ENCODE data around the gene CELF2.

CELF2 gene

DNA sequence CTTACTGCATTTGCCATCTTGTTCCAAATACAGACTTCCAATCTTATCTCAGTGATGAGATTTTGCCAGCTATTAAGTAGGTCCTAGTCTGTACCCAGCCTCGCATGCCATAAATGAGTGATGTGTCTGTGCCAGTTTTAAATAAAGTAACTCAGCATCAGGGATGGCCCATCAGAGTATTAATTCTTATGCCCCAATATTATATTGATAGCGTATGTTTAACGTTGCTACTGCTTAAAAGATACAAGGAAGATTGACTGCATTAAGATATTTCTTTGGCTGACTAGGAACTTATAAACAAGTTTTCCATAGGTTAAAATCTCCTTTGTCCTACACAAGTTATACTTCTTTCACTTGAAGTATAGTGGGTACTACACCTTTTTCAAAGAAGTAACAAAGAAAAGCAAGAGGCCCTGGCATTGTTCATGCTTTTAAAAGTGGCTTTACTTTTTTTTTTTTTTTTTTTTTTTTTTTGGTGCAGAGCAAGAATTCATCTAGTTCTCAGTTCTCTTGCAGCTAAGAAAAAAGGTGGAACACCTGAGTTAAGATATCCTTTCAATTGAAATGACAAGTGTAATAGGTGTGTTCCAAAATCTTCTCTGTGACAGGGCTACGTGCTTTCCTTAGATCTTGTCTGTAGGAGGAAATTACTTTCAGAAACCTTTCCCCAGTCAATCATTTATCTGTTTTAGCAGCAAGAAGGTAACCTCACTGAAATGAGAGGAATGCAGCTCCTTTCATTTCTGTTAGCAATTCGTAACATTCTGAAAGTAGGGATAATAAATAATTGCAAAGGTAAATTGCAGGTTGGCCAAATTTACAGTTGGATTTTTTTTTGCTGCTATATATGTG, 245.0 kb downstream of the CELF2 start:
- DNase-seq (ENCODE audit: low read depth in 1 of 2, low spot score in 1 of 2): no peak

DNA sequence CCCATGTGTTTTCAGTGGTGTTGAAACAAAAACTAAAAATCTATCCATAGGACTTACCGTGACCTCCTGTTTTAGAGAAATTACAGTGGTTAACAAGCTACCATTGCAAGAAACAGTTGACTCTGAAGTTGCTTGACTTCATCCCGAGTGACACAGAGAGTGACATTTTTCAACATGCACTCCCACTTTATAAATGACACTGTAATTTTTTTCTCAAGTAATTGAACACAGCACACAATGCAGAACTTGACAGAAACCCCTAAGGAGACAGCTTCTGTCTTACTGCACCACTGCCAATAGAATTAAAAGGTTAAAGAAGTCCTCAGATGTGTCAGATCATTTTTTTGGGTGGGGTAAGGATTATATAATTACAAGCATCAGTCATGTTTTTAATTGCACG, 246.1 kb downstream of the CELF2 start:
- no peak for DNase-seq (ENCODE audit: low read depth in 1 of 2, low spot score in 1 of 2)

- DNase-seq (ENCODE audit: low read depth in 1 of 2, low spot score in 1 of 2): no peak
These were observed 246.8 kb downstream of the CELF2 start for GRCh38 chr10:11264296-11265048.

- no peak for DNase-seq (ENCODE audit: low read depth in 1 of 2, low spot score in 1 of 2)
These were observed 247.8 kb downstream of the CELF2 start for GRCh38 chr10:11265484-11265883.

DNA sequence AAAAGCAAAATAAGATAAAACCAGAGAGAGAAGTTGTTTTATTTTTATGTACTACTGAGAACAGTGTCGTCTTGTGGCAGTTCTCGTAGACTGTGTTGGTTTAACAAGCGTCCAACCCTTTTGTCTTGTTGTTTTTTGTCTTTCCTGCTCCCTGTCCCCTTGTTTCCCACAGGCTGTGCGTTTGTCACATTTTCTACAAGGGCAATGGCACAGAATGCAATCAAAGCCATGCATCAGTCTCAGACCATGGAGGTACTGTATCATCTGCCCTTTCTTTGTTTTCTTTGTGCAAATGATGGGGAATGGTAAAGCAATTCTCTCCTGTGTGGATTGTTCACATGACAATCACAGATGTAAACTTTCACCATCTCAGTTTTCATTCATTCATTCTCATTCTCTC, 248.8 kb downstream of the CELF2 start:
- no peak for DNase-seq (ENCODE audit: low read depth in 1 of 2, low spot score in 1 of 2)

- peak; percentile 51 to 60 for DNase-seq (ENCODE audit: low read depth in 1 of 2, low spot score in 1 of 2)
These were observed 252.6 kb downstream of the CELF2 start for GRCh38 chr10:11270135-11270857.

- no peak for DNase-seq (ENCODE audit: low read depth in 1 of 2, low spot score in 1 of 2)
These were observed 253.1 kb downstream of the CELF2 start for GRCh38 chr10:11270858-11271179.

DNA sequence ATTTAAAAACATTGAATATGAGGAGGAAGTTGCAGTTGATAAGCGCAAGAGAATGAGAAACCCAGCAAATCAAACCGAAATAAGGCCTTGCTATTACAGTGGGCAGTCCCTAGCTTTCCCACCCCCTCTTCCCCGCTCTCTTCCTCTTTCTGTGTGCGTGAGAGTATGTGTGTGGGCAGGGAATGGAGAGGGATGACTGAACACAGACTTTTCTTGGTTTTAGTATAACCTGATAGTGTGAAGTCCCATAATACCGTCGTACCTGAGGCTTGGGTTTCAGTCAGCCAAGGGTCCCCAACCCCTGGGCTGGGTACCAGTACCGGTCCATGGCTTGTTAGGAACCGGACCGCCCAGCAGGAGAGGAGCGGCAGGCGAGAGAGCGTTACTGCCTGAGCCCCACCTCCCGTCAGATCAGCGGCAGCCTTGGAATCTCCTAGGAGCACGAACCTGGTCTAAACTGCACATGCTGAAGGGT, 255.3 kb downstream of the CELF2 start:
- peak in 1 of 2 donors; percentile 13 for DNase-seq (ENCODE audit: low read depth in 1 of 2, low spot score in 1 of 2)

GRCh38 chr10:11274452-11274851, 256.8 kb downstream of the CELF2 start:
- no peak for DNase-seq (ENCODE audit: low read depth in 1 of 2, low spot score in 1 of 2)

GRCh38 chr10:11275651-11276050, 258.0 kb downstream of the CELF2 start:
- DNase-seq (ENCODE audit: low read depth in 1 of 2, low spot score in 1 of 2): no peak

DNA sequence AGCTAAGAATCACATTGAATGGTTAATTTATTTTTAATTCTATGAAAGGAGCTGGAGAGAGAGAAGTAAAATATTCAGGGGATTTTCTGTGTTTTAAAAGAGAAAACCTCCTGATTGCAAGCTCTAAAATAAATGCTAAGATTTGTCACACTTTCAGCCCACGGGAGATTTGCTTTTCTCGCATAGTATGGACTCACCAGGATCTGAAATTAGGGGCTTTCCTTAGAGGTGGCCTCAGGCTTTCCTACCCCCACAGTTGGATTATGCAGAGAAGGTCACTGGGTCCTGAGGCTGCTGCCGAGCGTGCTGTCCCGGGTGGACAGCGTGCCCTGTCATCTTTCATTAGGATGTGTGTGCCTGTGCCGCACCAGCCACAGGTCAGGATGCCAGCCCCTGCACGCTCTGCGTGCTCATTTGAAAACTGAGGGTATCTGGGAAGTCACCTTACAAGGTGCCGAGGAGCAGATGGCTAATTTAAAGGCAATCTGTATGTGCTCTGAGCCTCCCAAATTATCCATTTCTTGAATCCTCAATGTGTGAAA, 258.8 kb downstream of the CELF2 start:
- DNase-seq (ENCODE audit: low read depth in 1 of 2, low spot score in 1 of 2): no peak

- no peak for DNase-seq (ENCODE audit: low read depth in 1 of 2, low spot score in 1 of 2)
These were observed 261.6 kb downstream of the CELF2 start for GRCh38 chr10:11279314-11279713.

GRCh38 chr10:11280187-11280932, 262.7 kb downstream of the CELF2 start:
- no peak for DNase-seq (ENCODE audit: low read depth in 1 of 2, low spot score in 1 of 2)

DNA sequence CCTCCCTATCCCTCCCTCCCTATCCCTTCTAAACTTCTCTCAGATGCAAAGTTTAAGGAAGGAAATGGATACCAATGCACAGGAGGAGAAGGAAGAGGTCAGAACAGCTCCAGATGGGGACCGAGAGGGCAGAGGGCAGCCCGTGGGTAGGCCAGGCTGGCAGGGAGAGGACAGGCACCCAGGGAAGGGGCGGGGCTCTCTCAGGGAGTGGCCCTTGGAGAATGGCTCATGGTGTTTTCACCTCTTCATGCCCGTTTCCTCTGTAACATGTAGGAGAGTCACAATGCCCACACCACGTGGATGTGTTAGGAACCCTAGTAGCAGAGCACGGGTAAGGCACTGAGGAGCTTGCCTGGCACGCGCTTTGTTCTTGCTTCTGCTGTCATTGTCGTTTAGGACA, 264.5 kb downstream of the CELF2 start:
- DNase-seq (ENCODE audit: low read depth in 1 of 2, low spot score in 1 of 2): no peak

- DNase-seq (ENCODE audit: low read depth in 1 of 2, low spot score in 1 of 2): no peak
These were observed 265.0 kb downstream of the CELF2 start for GRCh38 chr10:11282661-11283060.

DNA sequence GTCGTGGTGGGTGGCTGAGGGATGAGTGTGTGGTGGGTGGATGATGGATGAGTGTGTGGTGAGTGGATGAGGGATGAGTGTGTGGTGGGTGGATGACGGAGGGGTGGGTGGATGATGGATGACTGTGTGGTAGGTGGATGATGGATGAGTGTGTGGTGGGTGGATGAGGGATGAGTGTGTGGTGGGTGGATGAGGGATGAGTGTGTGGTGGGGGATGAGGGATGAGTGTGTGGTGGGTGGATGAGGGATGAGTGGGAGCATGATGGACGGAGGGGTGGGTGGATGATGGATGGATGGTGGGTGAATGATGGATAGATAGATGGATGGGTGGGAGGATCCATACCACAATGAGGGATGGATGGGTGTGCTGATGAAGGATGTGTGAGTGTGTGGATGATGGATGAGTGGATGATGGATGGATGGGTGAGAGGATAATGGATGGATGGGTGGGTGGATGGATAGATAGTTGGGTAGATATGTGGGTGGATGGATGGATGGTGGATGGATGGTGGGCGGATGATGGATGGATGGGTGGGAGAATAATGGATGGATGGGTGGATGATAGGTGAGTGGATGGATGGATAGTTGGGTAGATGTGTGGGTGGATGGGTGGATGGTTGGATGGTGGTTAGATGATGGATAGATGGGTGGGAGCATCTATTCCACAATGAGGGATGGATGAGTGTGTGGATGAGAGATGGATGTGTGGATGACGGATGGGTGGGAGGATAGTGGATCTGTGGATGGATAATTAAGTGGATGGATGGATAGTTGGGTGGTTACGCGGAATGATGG, 266.8 kb downstream of the CELF2 start:
- no peak for DNase-seq (ENCODE audit: low read depth in 1 of 2, low spot score in 1 of 2)

DNA sequence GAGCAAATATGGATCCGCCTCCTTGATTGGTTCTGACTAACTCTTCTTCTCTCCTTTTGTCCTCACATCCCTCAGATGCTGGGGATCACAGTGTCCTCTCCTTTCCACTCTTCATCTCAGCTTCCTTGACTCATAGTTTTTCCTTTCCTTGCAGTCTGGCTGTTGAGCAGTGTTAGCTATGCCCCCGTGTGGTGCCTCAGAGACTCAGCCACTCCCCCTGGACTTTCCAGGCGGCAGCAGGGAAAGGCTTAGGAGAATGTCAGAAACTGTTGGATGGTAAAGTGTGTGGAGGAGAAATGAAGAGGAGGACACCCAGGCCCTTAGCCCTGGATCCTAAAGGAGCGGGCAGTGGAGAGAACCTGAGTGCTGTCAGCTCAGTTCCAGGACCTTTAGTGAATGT, 267.5 kb downstream of the CELF2 start:
- DNase-seq (ENCODE audit: low read depth in 1 of 2, low spot score in 1 of 2): no peak

- no peak for DNase-seq (ENCODE audit: low read depth in 1 of 2, low spot score in 1 of 2)
These were observed 268.7 kb downstream of the CELF2 start for GRCh38 chr10:11286261-11286852.

DNA sequence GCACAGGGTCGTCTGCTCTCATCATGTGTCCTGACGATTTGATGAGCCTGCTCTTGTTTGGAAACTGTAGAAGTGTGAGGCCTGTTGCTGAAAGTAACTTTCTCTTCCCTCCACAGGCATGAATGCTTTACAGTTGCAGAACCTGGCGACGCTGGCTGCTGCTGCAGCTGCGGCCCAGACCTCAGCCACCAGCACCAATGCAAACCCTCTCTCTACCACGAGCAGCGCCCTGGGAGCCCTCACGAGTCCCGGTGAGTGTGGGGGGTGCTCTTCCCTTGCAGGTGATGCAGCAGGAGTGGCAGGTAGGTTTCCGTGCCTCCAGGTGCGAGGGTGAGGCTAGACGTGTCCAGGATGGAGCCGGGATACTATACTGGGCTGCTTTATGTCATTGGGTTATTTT, 270.6 kb downstream of the CELF2 start:
- DNase-seq (ENCODE audit: low read depth in 1 of 2, low spot score in 1 of 2): no peak

All from activated T-helper 1 cell treated with anti-CD3 and anti-CD28 coated beads, Interleukin-2, amount 50 U/mL, for 16 hours (primary cell).